ENCODE data around the gene LTA4H. TPM values are rescaled to one million over a fixed set of nuclear protein-coding genes. Genes with fewer than 3 reads are reported as not detected.
A peak's percentile ranks its signal among the peaks of the same experiment; 100 is the strongest.

Gene LTA4H
- total RNA-seq, 1 experiment from 2014 or later, result 66.0 TPM

GRCh38 chr12:96026331-96026730 lies 9.1 kb downstream of the LTA4H start:
- no TSS peak for BruUV-seq (replicated peaks)
- Mint-ChIP-seq H3K4me3 (ENCODE audit: unreplicated experiment) (no peak overlapping the region), H3K27me3 (ENCODE audit: insufficient read depth, unreplicated experiment) (no peaks in the 10 kb centered on the region), H3K27ac (ENCODE audit: low read depth, unreplicated experiment) (no peak overlapping the region), H3K36me3 (ENCODE audit: insufficient read depth, unreplicated experiment) (peaks cover 51% of the 10 kb centered on the region), H3K9me3 (ENCODE audit: unreplicated experiment) (peaks cover 6% of the 10 kb centered on the region), H3K4me1 (ENCODE audit: insufficient read depth, unreplicated experiment) (peaks cover 13% of the 10 kb centered on the region)
- CTCF ChIA-PET, result interaction anchor here (0.7 to 0.9 kb wide), 3 partner anchors 9 to 15 kb away, joined by 3 to 6 read pairs (median 4); partner anchors contain the start of gene LTA4H
- POLR2A ChIA-PET, result no interaction called here
- intact Hi-C loops (cut with micrococcal nuclease), result no loop called here
- TF ChIP-seq, protein P1, sequence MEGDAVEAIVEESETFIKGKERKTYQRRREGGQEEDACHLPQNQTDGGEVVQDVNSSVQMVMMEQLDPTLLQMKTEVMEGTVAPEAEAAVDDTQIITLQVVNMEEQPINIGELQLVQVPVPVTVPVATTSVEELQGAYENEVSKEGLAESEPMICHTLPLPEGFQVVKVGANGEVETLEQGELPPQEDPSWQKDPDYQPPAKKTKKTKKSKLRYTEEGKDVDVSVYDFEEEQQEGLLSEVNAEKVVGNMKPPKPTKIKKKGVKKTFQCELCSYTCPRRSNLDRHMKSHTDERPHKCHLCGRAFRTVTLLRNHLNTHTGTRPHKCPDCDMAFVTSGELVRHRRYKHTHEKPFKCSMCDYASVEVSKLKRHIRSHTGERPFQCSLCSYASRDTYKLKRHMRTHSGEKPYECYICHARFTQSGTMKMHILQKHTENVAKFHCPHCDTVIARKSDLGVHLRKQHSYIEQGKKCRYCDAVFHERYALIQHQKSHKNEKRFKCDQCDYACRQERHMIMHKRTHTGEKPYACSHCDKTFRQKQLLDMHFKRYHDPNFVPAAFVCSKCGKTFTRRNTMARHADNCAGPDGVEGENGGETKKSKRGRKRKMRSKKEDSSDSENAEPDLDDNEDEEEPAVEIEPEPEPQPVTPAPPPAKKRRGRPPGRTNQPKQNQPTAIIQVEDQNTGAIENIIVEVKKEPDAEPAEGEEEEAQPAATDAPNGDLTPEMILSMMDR (IDR thresholded peaks at IDR 0.05; ENCODE audit: unreplicated experiment), result no peak
- DNase-seq (ENCODE audit: unreplicated experiment), result no peak

DNA sequence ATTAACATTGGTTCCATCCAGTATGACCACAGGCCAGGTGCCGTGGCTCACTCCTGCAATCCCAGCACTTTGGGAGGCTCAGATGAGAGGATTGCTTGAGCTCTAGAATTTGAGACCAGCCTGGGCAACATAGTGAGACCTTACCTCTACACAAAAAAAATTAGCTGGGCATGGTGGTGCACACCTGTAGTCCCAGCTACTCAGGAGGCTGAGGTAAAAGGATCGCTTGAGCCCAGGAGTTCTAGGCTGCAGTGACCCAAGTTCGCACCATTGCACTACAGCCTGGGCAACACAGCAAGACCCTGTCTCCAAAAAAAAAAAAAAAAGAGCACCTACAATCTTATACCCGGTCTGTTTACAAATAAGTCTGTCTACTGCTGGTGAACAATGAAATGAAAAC lies 9.9 kb downstream of the LTA4H start:
- POLR2A ChIA-PET, result interaction anchor here (0.6 kb wide), 1 partner anchor 22 kb away, joined by 3 read pairs; no protein-coding TSS in a partner anchor
- no peaks in the 10 kb centered on the region for H3K27me3 Mint-ChIP-seq (ENCODE audit: insufficient read depth, unreplicated experiment)
- peaks cover 5% of the 10 kb centered on the region for H3K9me3 Mint-ChIP-seq (ENCODE audit: unreplicated experiment)
- TF ChIP-seq, protein P1 (IDR thresholded peaks at IDR 0.05; ENCODE audit: unreplicated experiment), result no peak
- no peak overlapping the region for H3K27ac Mint-ChIP-seq (ENCODE audit: low read depth, unreplicated experiment)
- DNase-seq (ENCODE audit: unreplicated experiment), result no peak
- peaks cover 59% of the 10 kb centered on the region for H3K36me3 Mint-ChIP-seq (ENCODE audit: insufficient read depth, unreplicated experiment)
- CTCF ChIA-PET, result interaction anchor here (0.6 to 0.9 kb wide), 6 partner anchors 10 to 495 kb away, joined by 3 to 6 read pairs (median 4); partner anchors contain the start of gene LTA4H
- intact Hi-C loops (cut with micrococcal nuclease), result no loop called here
- no peak overlapping the region for H3K4me3 Mint-ChIP-seq (ENCODE audit: unreplicated experiment)
- no TSS peak for BruUV-seq (replicated peaks)
- peaks cover 10% of the 10 kb centered on the region for H3K4me1 Mint-ChIP-seq (ENCODE audit: insufficient read depth, unreplicated experiment)

DNA sequence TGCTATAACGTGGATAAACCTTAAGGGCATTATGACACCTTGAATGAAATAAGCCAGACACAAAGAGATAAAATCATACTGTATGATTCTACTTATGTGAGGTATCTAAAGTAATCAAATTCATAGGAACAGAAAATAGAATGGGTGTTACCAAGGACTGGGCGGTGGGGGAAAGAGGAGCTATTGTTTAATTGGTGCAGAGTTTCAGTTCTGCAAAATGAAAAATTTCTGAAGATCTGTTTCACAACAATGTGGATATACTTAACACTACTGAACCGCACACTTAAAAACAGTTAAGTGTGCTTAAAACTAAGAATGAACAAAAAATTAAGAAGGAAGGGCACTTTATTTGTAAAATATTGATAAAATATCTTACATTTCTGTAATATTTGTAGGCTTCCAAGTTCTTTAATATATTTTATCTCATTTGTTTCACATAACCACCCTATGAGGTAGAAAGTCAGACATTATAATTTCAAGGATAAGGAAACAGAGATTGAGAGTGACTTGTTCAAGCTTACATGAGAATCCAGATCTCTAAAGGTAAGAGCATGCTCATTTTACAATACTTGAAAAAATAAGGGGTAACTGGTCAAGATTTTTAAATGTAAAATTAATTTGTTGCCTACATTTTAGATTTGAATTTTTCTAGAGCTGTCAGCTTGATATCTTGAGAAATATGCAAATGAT lies 14.9 kb downstream of the LTA4H start:
- CTCF ChIA-PET, result interaction anchor here (0.8 to 2.2 kb wide), 4 partner anchors 18 to 496 kb away, joined by 4 to 6 read pairs (median 4); no protein-coding TSS in a partner anchor
- TF ChIP-seq, protein P1 (IDR thresholded peaks at IDR 0.05; ENCODE audit: unreplicated experiment), result no peak
- no TSS peak for BruUV-seq (replicated peaks)
- Mint-ChIP-seq H3K27ac (ENCODE audit: low read depth, unreplicated experiment) (no peak overlapping the region), H3K4me1 (ENCODE audit: insufficient read depth, unreplicated experiment) (no peaks in the 10 kb centered on the region), H3K9me3 (ENCODE audit: unreplicated experiment) (no peaks in the 10 kb centered on the region), H3K4me3 (ENCODE audit: unreplicated experiment) (no peak overlapping the region), H3K36me3 (ENCODE audit: insufficient read depth, unreplicated experiment) (peaks cover 84% of the 10 kb centered on the region), H3K27me3 (ENCODE audit: insufficient read depth, unreplicated experiment) (no peaks in the 10 kb centered on the region)
- intact Hi-C loops (cut with micrococcal nuclease), result no loop called here
- POLR2A ChIA-PET, result interaction anchor here (1.0 to 1.1 kb wide), 2 partner anchors 11 to 22 kb away, joined by 3 read pairs; no protein-coding TSS in a partner anchor
- no peak for DNase-seq (ENCODE audit: unreplicated experiment)

DNA sequence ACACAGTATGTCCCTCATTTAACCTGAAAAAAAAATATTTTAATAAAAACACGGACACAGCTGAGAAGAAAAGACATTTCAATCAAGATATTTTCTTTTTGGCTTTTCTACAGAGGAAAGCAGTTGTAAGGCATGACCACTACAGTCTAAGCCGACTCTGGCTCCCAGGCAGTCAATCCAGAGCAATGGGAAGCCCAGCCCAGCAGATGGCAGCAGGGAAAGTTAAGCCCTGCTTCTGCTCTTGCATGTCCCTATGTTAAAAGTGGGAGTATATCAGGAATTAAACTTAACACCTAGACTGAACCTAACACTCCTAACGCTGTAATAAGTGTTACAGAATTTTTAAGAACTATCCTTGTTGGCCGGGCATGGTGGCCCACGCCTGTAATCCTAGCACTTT lies 19.7 kb downstream of the LTA4H start:
- Mint-ChIP-seq H3K27me3 (ENCODE audit: insufficient read depth, unreplicated experiment) (no peaks in the 10 kb centered on the region), H3K4me3 (ENCODE audit: unreplicated experiment) (no peak overlapping the region), H3K27ac (ENCODE audit: low read depth, unreplicated experiment) (no peak overlapping the region), H3K36me3 (ENCODE audit: insufficient read depth, unreplicated experiment) (peaks cover 74% of the 10 kb centered on the region), H3K9me3 (ENCODE audit: unreplicated experiment) (no peaks in the 10 kb centered on the region), H3K4me1 (ENCODE audit: insufficient read depth, unreplicated experiment) (no peaks in the 10 kb centered on the region)
- BruUV-seq (replicated peaks), result no TSS peak
- ChIA-PET POLR2A (no interaction called here), CTCF (interaction anchor here (0.6 to 3.2 kb wide), 7 partner anchors 10 to 501 kb away, joined by 3 to 14 read pairs (median 5); no protein-coding TSS in a partner anchor)
- intact Hi-C loops (cut with micrococcal nuclease), result no loop called here
- TF ChIP-seq, protein P1 (IDR thresholded peaks at IDR 0.05; ENCODE audit: unreplicated experiment), result peak; percentile 9
- peak; percentile 43 for DNase-seq (ENCODE audit: unreplicated experiment)
